Liver (tissue), 9 donors: Measurements from ENCODE around the gene RNF144A. TPM values are rescaled to one million over a fixed set of nuclear protein-coding genes. Genes with fewer than 3 reads are reported as not detected.

ENCODE experiments used
- DNase-seq: peaks from one replicate; pipeline ENCODE4 v3.0.0-alpha.2; 2017; ENCODE audit warnings: low spot score
- H3K27ac ChIP-seq, 2 donors: one replicate each; pipeline ENCODE4 v1.7.0; 2013; ENCODE audit warnings: inconsistent platforms in 2 of 2, low read length in 2 of 2, control low read depth in 1 of 2, low read depth in 1 of 2, mild to moderate bottlenecking in 1 of 2
- H3K27me3 ChIP-seq, 4 donors: one replicate each; pipeline versions ENCODE4 v1.6.1 to v1.7.0; 2013; ENCODE audit warnings: low read length in 3 of 4, inconsistent platforms in 1 of 4, mild to moderate bottlenecking in 1 of 4, moderate library complexity in 1 of 4; ENCODE audit not compliant: control insufficient read depth in 4 of 4, insufficient read depth in 4 of 4
- H3K36me3 ChIP-seq, 4 donors: one replicate each; pipeline versions ENCODE4 v1.6.1 to v1.7.0; 2013; ENCODE audit warnings: low read length in 3 of 4, mild to moderate bottlenecking in 3 of 4, low read depth in 1 of 4, moderate library complexity in 1 of 4; ENCODE audit not compliant: control insufficient read depth in 4 of 4, insufficient read depth in 3 of 4
- H3K4me1 ChIP-seq, 4 donors: one replicate each; pipeline versions ENCODE4 v1.6.1 to v1.7.0; 2013; ENCODE audit warnings: low read length in 3 of 4, mild to moderate bottlenecking in 3 of 4, moderate library complexity in 1 of 4; ENCODE audit not compliant: control insufficient read depth in 4 of 4, insufficient read depth in 4 of 4
- H3K4me3 ChIP-seq, 3 donors: one replicate each; pipeline versions ENCODE4 v1.6.1 to v1.7.0; 2013; ENCODE audit warnings: low read length in 3 of 3, control low read depth in 1 of 3, low read depth in 1 of 3, mild to moderate bottlenecking in 1 of 3
- H3K9ac ChIP-seq, 2 donors: one replicate each; pipeline ENCODE4 v1.7.0; 2013; ENCODE audit warnings: low read length in 2 of 2, mild to moderate bottlenecking in 2 of 2, moderate library complexity in 2 of 2, control low read depth in 1 of 2, low read depth in 1 of 2
- H3K9me3 ChIP-seq, 4 donors: one replicate each; pipeline versions ENCODE4 v1.6.1 to v1.7.0; 2013; ENCODE audit warnings: low read length in 3 of 4; ENCODE audit not compliant: control insufficient read depth in 4 of 4
- FOXA1 ChIP-seq: IDR thresholded peaks from 2 replicates; pipeline ENCODE4 v1.6.1; 2016; ENCODE audit warnings: antibody characterized with exemption
- FOXA2 ChIP-seq: IDR thresholded peaks from 2 replicates; pipeline ENCODE4 v1.6.1; 2016; ENCODE audit warnings: antibody characterized with exemption
- GABPA ChIP-seq, 2 donors: IDR thresholded peaks in 1 of 2; conservative IDR thresholded peaks in 1 of 2; 2 replicates each; pipeline ENCODE4 v1.6.1; 2016; ENCODE audit warnings: antibody characterized with exemption in 2 of 2, mild to moderate bottlenecking in 1 of 2, moderate library complexity in 1 of 2
- HNF4A ChIP-seq, 2 donors: conservative IDR thresholded peaks; 2 replicates each; pipeline ENCODE4 v1.6.1; 2016; ENCODE audit warnings: antibody characterized with exemption in 2 of 2, mild to moderate bottlenecking in 2 of 2
- HNF4G ChIP-seq: IDR thresholded peaks from 2 replicates; pipeline ENCODE4 v1.6.1; 2016; ENCODE audit warnings: antibody characterized with exemption
- JUND ChIP-seq, 2 donors: IDR thresholded peaks; 2 replicates each; pipeline ENCODE4 v1.6.1; 2016; ENCODE audit warnings: antibody characterized with exemption in 2 of 2
- NR2F2 ChIP-seq: IDR thresholded peaks from 2 replicates; pipeline ENCODE4 v1.6.1; 2016; ENCODE audit warnings: antibody characterized with exemption
- RAD21 ChIP-seq, 2 donors: IDR thresholded peaks; 2 replicates each; pipeline ENCODE4 v1.6.1; 2016; ENCODE audit warnings: antibody characterized with exemption in 2 of 2, mild to moderate bottlenecking in 2 of 2
- SP1 ChIP-seq: IDR thresholded peaks from 2 replicates; pipeline ENCODE4 v1.6.1; 2018; ENCODE audit warnings: antibody characterized with exemption, mild to moderate bottlenecking
- TAF1 ChIP-seq: conservative IDR thresholded peaks from 2 replicates; pipeline ENCODE4 v1.6.1; 2016; ENCODE audit warnings: antibody characterized with exemption, mild to moderate bottlenecking
- YY1 ChIP-seq: IDR thresholded peaks from 2 replicates; pipeline ENCODE4 v1.6.1; 2016; ENCODE audit warnings: antibody characterized with exemption, mild to moderate bottlenecking
- WGBS: extraction: QIAGEN DNeasy Blood & Tissue Kit; methylation state at CpG from one replicate; pipeline ENCODE4 v1.1.7; 2013; 5-methylcytosine and 5-hydroxymethylcytosine counted together
- polyA plus RNA-seq, 2 donors: library from polyadenylated mRNA; stranded (reverse) in 1 of 2; unstranded in 1 of 2; fragments of 200-250 nt in 1 of 2; fragments of >200 nt in 1 of 2; fragmentation: Nextera tagmentation in 1 of 2; extraction: Ambion mirVana in 1 of 2; gene quantifications; one replicate each; pipeline versions ENCODE4 v1.2.1 to v1.2.3, GENCODE V29; 2013 to 2015
- total RNA-seq, 2 donors: library from RNA; depleted of rRNA; stranded (reverse); fragments of >200 nt; gene quantifications; one replicate each; pipeline ENCODE4 v1.2.3, GENCODE V29; 2014
- TF ChIP-seq, protein P1 (sequence below): IDR thresholded peaks from 2 replicates; pipeline ENCODE4 v1.6.1; 2016; ENCODE audit warnings: antibody characterized with exemption
- TF ChIP-seq, protein P2 (sequence below): IDR thresholded peaks from 2 replicates; pipeline ENCODE4 v1.6.1; 2016; ENCODE audit warnings: antibody characterized with exemption
- TF ChIP-seq, protein P3 (sequence below): IDR thresholded peaks from 2 replicates; pipeline ENCODE4 v1.6.1; 2016; ENCODE audit warnings: antibody characterized with exemption
- donor health status: healthy.
- donor health status: healthy.
- donor health status: healthy.
- donor health status: healthy.
- donor health status: healthy.

The RNF144A gene
- total and polyA plus RNA-seq, 4 donors: 1.0 to 10.4 (median 2.3) TPM

DNA sequence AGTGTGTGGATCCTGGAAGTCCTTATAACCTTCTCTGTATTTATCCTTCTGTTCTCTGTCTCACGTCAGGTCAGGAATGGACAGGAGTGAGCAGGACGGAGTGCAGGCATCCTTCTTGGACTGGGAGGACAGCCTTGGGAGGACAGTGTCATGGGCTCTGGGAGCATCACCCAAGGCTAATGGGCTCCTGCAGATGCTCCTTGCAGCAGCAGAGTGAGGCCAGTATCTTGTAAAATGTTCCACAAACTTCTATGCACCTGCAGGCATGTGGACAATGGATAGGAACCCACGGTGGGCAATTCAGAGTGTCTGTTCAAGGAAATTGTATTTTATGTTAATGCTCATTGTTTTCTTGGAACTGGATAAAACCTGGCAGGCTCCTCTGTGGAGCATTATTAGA, 176.2 kb downstream of the RNF144A start:
- WGBS: 82% methylated on average over 3 of the region's 3 CpGs
- Histone ChIP-seq H3K27ac (no peak overlapping the region), H3K4me1 (peaks cover 0 to 4% (median 3%) of the 10 kb centered on the region in 4 donors), H3K9ac (no peak overlapping the region), H3K27me3 (peaks cover 0 to 4% (median 0%) of the 10 kb centered on the region in 4 donors), H3K36me3 (no peaks in the 10 kb centered on the region), H3K4me3 (no peak overlapping the region), H3K9me3 (no peaks in the 10 kb centered on the region)
- DNase-seq: no peak
- TF ChIP-seq NR2F2 (no peak), JUND (IDR thresholded peaks at IDR 0.05) (no peak), TAF1 (no peak), HNF4A (conservative IDR thresholded peaks at IDR 0.05) (no peak), FOXA1 (no peak), GABPA (IDR thresholded peaks at IDR 0.05 in 1 of 2, conservative IDR thresholded peaks at IDR 0.05 in 1 of 2) (no peak), FOXA2 (no peak), SP1 (no peak), HNF4G (no peak), RAD21 (IDR thresholded peaks at IDR 0.05) (no peak), YY1 (no peak)
- TF ChIP-seq, protein P1, sequence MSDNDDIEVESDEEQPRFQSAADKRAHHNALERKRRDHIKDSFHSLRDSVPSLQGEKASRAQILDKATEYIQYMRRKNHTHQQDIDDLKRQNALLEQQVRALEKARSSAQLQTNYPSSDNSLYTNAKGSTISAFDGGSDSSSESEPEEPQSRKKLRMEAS: no peak
- TF ChIP-seq, protein P2, sequence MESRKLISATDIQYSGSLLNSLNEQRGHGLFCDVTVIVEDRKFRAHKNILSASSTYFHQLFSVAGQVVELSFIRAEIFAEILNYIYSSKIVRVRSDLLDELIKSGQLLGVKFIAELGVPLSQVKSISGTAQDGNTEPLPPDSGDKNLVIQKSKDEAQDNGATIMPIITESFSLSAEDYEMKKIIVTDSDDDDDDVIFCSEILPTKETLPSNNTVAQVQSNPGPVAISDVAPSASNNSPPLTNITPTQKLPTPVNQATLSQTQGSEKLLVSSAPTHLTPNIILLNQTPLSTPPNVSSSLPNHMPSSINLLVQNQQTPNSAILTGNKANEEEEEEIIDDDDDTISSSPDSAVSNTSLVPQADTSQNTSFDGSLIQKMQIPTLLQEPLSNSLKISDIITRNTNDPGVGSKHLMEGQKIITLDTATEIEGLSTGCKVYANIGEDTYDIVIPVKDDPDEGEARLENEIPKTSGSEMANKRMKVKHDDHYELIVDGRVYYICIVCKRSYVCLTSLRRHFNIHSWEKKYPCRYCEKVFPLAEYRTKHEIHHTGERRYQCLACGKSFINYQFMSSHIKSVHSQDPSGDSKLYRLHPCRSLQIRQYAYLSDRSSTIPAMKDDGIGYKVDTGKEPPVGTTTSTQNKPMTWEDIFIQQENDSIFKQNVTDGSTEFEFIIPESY: no peak
- TF ChIP-seq, protein P3, sequence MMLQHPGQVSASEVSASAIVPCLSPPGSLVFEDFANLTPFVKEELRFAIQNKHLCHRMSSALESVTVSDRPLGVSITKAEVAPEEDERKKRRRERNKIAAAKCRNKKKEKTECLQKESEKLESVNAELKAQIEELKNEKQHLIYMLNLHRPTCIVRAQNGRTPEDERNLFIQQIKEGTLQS: no peak

Other genes with a start within 250 kb of the RNF144A start
- 10 to 100 TPM in 1 of 2 donors, 1 to 10 TPM in 1; 4.6 to 41.7 TPM for gene CMPK2, start 51.5 kb upstream of the RNF144A start, total RNA-seq
- gene CMPK2, start 51.5 kb upstream of the RNF144A start, polyA plus RNA-seq: 1 to 10 TPM; 2.9 to 3.8 TPM
- 10 to 100 TPM in 1 of 2 donors, 1 to 10 TPM in 1; 1.7 to 15.9 TPM for gene RSAD2, start 39.6 kb upstream of the RNF144A start, total RNA-seq
- gene RSAD2, start 39.6 kb upstream of the RNF144A start, polyA plus RNA-seq: 1 to 10 TPM; 1.3 to 2.1 TPM